Measurements from ENCODE around the gene ARV1. TPM values are rescaled to one million over a fixed set of nuclear protein-coding genes. Genes with fewer than 3 reads are reported as not detected.

Gene ARV1
- total RNA-seq, 1 experiment from 2014 or later: 4.0 TPM

DNA sequence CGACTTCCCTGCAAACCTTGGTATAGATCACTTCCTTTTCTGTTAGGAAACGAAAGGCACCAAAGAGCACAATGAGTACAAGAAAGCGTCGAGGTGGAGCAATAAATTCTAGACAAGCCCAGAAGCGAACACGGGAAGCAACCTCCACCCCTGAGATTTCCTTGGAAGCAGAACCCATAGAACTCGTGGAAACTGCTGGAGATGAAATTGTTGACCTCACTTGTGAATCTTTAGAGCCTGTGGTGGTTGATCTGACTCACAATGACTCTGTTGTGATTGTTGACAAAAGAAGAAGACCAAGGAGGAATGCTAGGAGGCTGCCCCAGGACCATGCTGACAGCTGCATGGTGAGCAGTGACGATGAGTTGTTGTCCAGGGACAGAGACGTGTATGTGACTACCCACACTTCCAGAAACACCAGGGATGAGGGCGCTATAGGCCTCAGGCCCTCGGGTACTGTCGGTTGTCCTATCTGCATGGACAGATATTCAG is 42.7 kb downstream of the ARV1 start:
- DNase-seq (ENCODE audit: low read depth, low spot score): no peak
- no peak for ATAC-seq
- H2AFZ ChIP-seq (ENCODE audit: low read depth, low read length, poor library complexity, severe bottlenecking): no peak overlapping the region

More for the DNA sequence above, 42.7 kb downstream of the ARV1 start:
- CTCF ChIA-PET: no interaction called here
- H3K9ac ChIP-seq (ENCODE audit: low read length): no peak overlapping the region
- TF ChIP-seq, protein P1, sequence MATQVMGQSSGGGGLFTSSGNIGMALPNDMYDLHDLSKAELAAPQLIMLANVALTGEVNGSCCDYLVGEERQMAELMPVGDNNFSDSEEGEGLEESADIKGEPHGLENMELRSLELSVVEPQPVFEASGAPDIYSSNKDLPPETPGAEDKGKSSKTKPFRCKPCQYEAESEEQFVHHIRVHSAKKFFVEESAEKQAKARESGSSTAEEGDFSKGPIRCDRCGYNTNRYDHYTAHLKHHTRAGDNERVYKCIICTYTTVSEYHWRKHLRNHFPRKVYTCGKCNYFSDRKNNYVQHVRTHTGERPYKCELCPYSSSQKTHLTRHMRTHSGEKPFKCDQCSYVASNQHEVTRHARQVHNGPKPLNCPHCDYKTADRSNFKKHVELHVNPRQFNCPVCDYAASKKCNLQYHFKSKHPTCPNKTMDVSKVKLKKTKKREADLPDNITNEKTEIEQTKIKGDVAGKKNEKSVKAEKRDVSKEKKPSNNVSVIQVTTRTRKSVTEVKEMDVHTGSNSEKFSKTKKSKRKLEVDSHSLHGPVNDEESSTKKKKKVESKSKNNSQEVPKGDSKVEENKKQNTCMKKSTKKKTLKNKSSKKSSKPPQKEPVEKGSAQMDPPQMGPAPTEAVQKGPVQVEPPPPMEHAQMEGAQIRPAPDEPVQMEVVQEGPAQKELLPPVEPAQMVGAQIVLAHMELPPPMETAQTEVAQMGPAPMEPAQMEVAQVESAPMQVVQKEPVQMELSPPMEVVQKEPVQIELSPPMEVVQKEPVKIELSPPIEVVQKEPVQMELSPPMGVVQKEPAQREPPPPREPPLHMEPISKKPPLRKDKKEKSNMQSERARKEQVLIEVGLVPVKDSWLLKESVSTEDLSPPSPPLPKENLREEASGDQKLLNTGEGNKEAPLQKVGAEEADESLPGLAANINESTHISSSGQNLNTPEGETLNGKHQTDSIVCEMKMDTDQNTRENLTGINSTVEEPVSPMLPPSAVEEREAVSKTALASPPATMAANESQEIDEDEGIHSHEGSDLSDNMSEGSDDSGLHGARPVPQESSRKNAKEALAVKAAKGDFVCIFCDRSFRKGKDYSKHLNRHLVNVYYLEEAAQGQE (IDR thresholded peaks at IDR 0.05; ENCODE audit: low read depth): no peak
- TF ChIP-seq ZNF274 (IDR thresholded peaks at IDR 0.05; ENCODE audit: low read depth, low read length): no peak
- TF ChIP-seq, protein P2, sequence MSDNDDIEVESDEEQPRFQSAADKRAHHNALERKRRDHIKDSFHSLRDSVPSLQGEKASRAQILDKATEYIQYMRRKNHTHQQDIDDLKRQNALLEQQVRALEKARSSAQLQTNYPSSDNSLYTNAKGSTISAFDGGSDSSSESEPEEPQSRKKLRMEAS (IDR thresholded peaks at IDR 0.05): no peak
- TF ChIP-seq, protein P3, sequence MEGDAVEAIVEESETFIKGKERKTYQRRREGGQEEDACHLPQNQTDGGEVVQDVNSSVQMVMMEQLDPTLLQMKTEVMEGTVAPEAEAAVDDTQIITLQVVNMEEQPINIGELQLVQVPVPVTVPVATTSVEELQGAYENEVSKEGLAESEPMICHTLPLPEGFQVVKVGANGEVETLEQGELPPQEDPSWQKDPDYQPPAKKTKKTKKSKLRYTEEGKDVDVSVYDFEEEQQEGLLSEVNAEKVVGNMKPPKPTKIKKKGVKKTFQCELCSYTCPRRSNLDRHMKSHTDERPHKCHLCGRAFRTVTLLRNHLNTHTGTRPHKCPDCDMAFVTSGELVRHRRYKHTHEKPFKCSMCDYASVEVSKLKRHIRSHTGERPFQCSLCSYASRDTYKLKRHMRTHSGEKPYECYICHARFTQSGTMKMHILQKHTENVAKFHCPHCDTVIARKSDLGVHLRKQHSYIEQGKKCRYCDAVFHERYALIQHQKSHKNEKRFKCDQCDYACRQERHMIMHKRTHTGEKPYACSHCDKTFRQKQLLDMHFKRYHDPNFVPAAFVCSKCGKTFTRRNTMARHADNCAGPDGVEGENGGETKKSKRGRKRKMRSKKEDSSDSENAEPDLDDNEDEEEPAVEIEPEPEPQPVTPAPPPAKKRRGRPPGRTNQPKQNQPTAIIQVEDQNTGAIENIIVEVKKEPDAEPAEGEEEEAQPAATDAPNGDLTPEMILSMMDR (IDR thresholded peaks at IDR 0.05 in 2 of 3, conservative IDR thresholded peaks at IDR 0.05 in 1 of 3; ENCODE audit: borderline replicate concordance in 1 of 3, insufficient read depth in 1 of 3, low read depth in 2 of 3, low read length in 2 of 3): no peak
- no peak for TF ChIP-seq ELF1 (IDR thresholded peaks at IDR 0.05; ENCODE audit: borderline replicate concordance, low read depth)
- no peak for TF ChIP-seq ZBTB33 (IDR thresholded peaks at IDR 0.05; ENCODE audit: extremely low read depth, insufficient replicate concordance, low read length)
- no peak for TF ChIP-seq CEBPB (IDR thresholded peaks at IDR 0.05; ENCODE audit: low read depth)
- no peak for TF ChIP-seq FOSL1 (IDR thresholded peaks at IDR 0.05; ENCODE audit: low read depth)
- no peak for TF ChIP-seq EZH2 (IDR thresholded peaks at IDR 0.05)
- no peak for TF ChIP-seq EZH2phosphoT487 (IDR thresholded peaks at IDR 0.05; ENCODE audit: borderline replicate concordance)
- TF ChIP-seq YY1 (IDR thresholded peaks at IDR 0.05; ENCODE audit: extremely low read depth, insufficient replicate concordance, low read depth, low read length): no peak
- TF ChIP-seq SRF (IDR thresholded peaks at IDR 0.05; ENCODE audit: low read depth): no peak
- no peak for TF ChIP-seq SIN3A (IDR thresholded peaks at IDR 0.05; ENCODE audit: low read depth)
- TF ChIP-seq POLR2A (IDR thresholded peaks at IDR 0.05; ENCODE audit: borderline replicate concordance, extremely low read depth, insufficient read depth, insufficient read length): no peak
- TF ChIP-seq CBX3 (IDR thresholded peaks at IDR 0.05; ENCODE audit: low read depth): no peak
- H3K79me2 ChIP-seq (ENCODE audit: insufficient read depth, low read length): peaks cover 11% of the 10 kb centered on the region; the same call in 1 of the 2 replicates
- intact Hi-C loops (cut with micrococcal nuclease): no loop called here
- H3K27ac ChIP-seq (ENCODE audit: low read depth, low read length): no peak overlapping the region
- H3K9me2 ChIP-seq (ENCODE audit: insufficient read depth): no peaks in the 10 kb centered on the region
- H3K36me3 ChIP-seq (ENCODE audit: control insufficient read depth in 1 of 2, insufficient read depth in 2 of 2, low read length in 2 of 2): no peaks in the 10 kb centered on the region
- H3K4me2 ChIP-seq (ENCODE audit: low read length): no peak overlapping the region
- H3K4me3 ChIP-seq (replicated peaks in 1 of 2; ENCODE audit: low read depth in 1 of 2, low read length in 2 of 2): no peak overlapping the region
- H3K27me3 ChIP-seq (ENCODE audit: insufficient read depth, low read length): no peaks in the 10 kb centered on the region
- RAD21 ChIA-PET (ENCODE audit: low non-redundant PET in 1 of 2, low total read pairs in 2 of 2, uncharacterized antibody in 2 of 2, unreplicated experiment in 2 of 2): no interaction called here
- POLR2A ChIA-PET: no interaction called here
- H3K9me3 ChIP-seq (ENCODE audit: control insufficient read depth in 1 of 2, insufficient read depth in 1 of 2, low read depth in 1 of 2, low read length in 2 of 2): no peaks in the 10 kb centered on the region
- no peaks in the 10 kb centered on the region for H4K20me1 ChIP-seq (ENCODE audit: insufficient read depth)
- no TSS peak for BruUV-seq (replicated peaks)
- no peaks in the 10 kb centered on the region for H3K4me1 ChIP-seq (ENCODE audit: control insufficient read depth in 1 of 2, insufficient read depth in 2 of 2, low read length in 2 of 2)

All from HCT116 (cell line).